SK-N-SH treated with all-trans-retinoic acid at 6 μM for 48 hours (cell line): ENCODE data around the gene ENC1.

Experiments
- CREB5 ChIP-seq: fragments of 250-450 bp; sonication (Bioruptor Pico); IDR thresholded peaks from 2 replicates; pipeline ENCODE4 v1.5.1; 2020; ENCODE audit warnings: low read depth, mild to moderate bottlenecking, moderate library complexity
- CSDC2 ChIP-seq: fragments of 250-450 bp; sonication (Bioruptor Pico); IDR thresholded peaks from 2 replicates; pipeline ENCODE4 v1.5.0; 2020; ENCODE audit warnings: mild to moderate bottlenecking, moderate library complexity
- ISL1 ChIP-seq: fragments of 250-450 bp; sonication (Bioruptor Pico); IDR thresholded peaks from 2 replicates; pipeline ENCODE4 v2.1.2; 2022; ENCODE audit warnings: mild to moderate bottlenecking, moderate library complexity
- PPARA ChIP-seq: fragments of 250-450 bp; sonication (Bioruptor Pico); IDR thresholded peaks from 2 replicates; pipeline ENCODE4 v1.5.0; 2020; ENCODE audit warnings: mild to moderate bottlenecking, borderline replicate concordance
- TCF4 ChIP-seq: fragments of 250-450 bp; sonication (Bioruptor Pico); IDR thresholded peaks from 2 replicates; pipeline ENCODE4 v1.8.0; 2021; ENCODE audit warnings: mild to moderate bottlenecking, moderate library complexity, borderline replicate concordance
- ZFP30 ChIP-seq: fragments of 450-650 bp; formaldehyde crosslinking; IDR thresholded peaks from 2 replicates; pipeline ENCODE4 v1.5.0; 2022; ENCODE audit warnings: mild to moderate bottlenecking, moderate library complexity
- ZNF565 ChIP-seq: fragments of 450-650 bp; formaldehyde crosslinking; conservative IDR thresholded peaks from 2 replicates; pipeline ENCODE4 v1.5.0; 2020; ENCODE audit warnings: low read depth, mild to moderate bottlenecking, moderate library complexity
- TF ChIP-seq, protein P1 (sequence below): fragments of 250-450 bp; sonication (Bioruptor Pico); IDR thresholded peaks from 2 replicates; pipeline ENCODE4 v1.8.0; 2020; ENCODE audit warnings: mild to moderate bottlenecking, moderate library complexity, borderline replicate concordance

GRCh38 chr5:74659172-74659571 lies 18.6 kb upstream of the ENC1 start:
- TF ChIP-seq, protein P1, sequence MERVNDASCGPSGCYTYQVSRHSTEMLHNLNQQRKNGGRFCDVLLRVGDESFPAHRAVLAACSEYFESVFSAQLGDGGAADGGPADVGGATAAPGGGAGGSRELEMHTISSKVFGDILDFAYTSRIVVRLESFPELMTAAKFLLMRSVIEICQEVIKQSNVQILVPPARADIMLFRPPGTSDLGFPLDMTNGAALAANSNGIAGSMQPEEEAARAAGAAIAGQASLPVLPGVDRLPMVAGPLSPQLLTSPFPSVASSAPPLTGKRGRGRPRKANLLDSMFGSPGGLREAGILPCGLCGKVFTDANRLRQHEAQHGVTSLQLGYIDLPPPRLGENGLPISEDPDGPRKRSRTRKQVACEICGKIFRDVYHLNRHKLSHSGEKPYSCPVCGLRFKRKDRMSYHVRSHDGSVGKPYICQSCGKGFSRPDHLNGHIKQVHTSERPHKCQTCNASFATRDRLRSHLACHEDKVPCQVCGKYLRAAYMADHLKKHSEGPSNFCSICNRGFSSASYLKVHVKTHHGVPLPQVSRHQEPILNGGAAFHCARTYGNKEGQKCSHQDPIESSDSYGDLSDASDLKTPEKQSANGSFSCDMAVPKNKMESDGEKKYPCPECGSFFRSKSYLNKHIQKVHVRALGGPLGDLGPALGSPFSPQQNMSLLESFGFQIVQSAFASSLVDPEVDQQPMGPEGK (CRISPR knock-in tag): no peak
- TF ChIP-seq CREB5 (CRISPR knock-in tag) (no peak), ZFP30 (CRISPR knock-in tag) (no peak), ISL1 (CRISPR knock-in tag) (no peak), ZNF565 (CRISPR knock-in tag) (no peak), PPARA (no peak), CSDC2 (no peak), TCF4 (CRISPR knock-in tag) (no peak)
